ENCODE data around the gene MYOG. TPM values are rescaled to one million over a fixed set of nuclear protein-coding genes. Genes with fewer than 3 reads are reported as not detected.

Gene MYOG
- total RNA-seq, 1 experiment from 2014 or later, result not detected

- Mint-ChIP-seq H3K9me3 (ENCODE audit: unreplicated experiment) (no peaks in the 10 kb centered on the region), H3K27ac (ENCODE audit: unreplicated experiment) (no peak overlapping the region), H3K36me3 (ENCODE audit: insufficient read depth, unreplicated experiment) (no peaks in the 10 kb centered on the region), H3K4me3 (ENCODE audit: unreplicated experiment) (no peak overlapping the region), H3K4me1 (ENCODE audit: low read depth, unreplicated experiment) (no peaks in the 10 kb centered on the region), H3K27me3 (ENCODE audit: insufficient read depth, unreplicated experiment) (peaks cover 3% of the 10 kb centered on the region)
- Histone ChIP-seq H3K9me3 (no peaks in the 10 kb centered on the region), H3K36me3 (ENCODE audit: control insufficient read depth, insufficient read depth, low read length) (no peaks in the 10 kb centered on the region), H3K27me3 (replicated peaks; ENCODE audit: control insufficient read depth, insufficient read depth, low read length) (no peaks in the 10 kb centered on the region), H3K4me1 (no peaks in the 10 kb centered on the region), H3K4me3 (ENCODE audit: low read depth, low read length) (no peak overlapping the region)
- intact Hi-C loops (cut with micrococcal nuclease; ENCODE audit: unreplicated experiment), result no loop called here
- CTCF ChIA-PET, result no interaction called here
- no peak for TF ChIP-seq CTCF (IDR thresholded peaks at IDR 0.05; ENCODE audit: insufficient read depth in 1 of 2, low read depth in 1 of 2, low read length in 1 of 2, severe bottlenecking in 1 of 2, unreplicated experiment in 1 of 2)
- no TSS peak for BruUV-seq (replicated peaks)
- DNase-seq, result no peak
- POLR2A ChIA-PET, result no interaction called here
Measured at GRCh38 chr1:203086992-203087763, 1.4 kb upstream of the MYOG start.

DNA sequence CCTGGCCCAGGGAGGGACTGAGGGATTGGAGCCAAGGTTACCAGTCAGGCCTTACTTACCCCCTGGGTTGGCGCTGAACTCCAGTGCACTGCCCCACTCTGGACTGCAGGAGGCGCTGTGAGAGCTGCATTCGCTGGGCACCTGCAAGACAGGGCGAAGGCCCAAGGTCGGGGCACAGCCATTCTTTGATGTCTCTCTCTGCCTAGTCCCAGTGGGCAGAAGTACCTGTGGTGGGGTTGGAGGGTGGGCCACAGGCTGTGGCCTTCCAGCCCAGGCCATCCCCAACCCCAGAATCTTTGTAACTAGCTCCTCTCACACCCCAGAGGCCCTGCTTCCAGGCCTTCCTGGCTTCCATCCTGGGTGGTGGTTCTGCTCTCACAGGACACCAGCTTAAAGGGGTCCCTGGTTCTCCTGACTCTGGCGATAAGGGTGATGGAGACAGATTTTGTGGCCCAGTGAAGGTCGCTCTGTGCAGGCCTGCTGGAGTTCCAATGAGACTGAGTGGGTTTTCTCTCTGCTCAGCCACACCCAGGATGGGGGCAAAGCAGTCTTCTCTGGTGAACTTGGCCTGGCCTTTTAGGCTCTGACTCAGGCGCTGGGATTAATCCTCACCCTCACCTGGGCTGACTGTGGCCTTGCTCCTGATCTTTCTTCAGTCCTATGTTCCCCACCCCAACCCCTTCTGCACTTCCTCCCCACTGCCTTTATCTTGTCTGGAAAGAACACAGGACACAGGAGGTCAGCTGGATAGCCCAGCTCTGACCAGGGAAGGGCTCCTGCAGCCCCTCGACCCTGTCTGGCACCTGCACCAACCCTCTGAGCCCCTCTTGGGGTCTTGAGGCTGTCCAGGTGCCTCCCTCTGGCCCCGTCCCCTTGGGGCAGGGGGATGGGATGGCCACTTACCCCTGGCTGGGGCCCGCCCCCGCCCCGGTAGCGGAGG lies 954 bp downstream of the MYOG start:
- H3K4me3 Mint-ChIP-seq (ENCODE audit: unreplicated experiment), result no peak overlapping the region
- no peaks in the 10 kb centered on the region for H3K36me3 Mint-ChIP-seq (ENCODE audit: insufficient read depth, unreplicated experiment)
- no peak overlapping the region for H3K27ac Mint-ChIP-seq (ENCODE audit: unreplicated experiment)
- DNase-seq, result no peak
- ChIA-PET CTCF (interaction anchor here (0.7 to 1.2 kb wide), 2 partner anchors 44 to 1332 kb away, joined by 3 to 4 read pairs; no protein-coding TSS in a partner anchor), POLR2A (interaction anchor here (0.5 kb wide), 1 partner anchor 12 kb away, joined by 20 read pairs; no protein-coding TSS in a partner anchor)
- H3K9me3 ChIP-seq, result no peaks in the 10 kb centered on the region
- TF ChIP-seq CTCF (IDR thresholded peaks at IDR 0.05; ENCODE audit: insufficient read depth in 1 of 2, low read depth in 1 of 2, low read length in 1 of 2, severe bottlenecking in 1 of 2, unreplicated experiment in 1 of 2), result peak; percentile 21 to 44
- no peaks in the 10 kb centered on the region for H3K27me3 Mint-ChIP-seq (ENCODE audit: insufficient read depth, unreplicated experiment)
- intact Hi-C loops (cut with micrococcal nuclease; ENCODE audit: unreplicated experiment), result loop anchor here (5.0 kb wide), 1 partner anchor 48 kb away; no protein-coding TSS in a partner anchor
- H3K4me3 ChIP-seq (ENCODE audit: low read depth, low read length), result no peak overlapping the region
- no peaks in the 10 kb centered on the region for H3K27me3 ChIP-seq (replicated peaks; ENCODE audit: control insufficient read depth, insufficient read depth, low read length)
- no peaks in the 10 kb centered on the region for H3K4me1 Mint-ChIP-seq (ENCODE audit: low read depth, unreplicated experiment)
- no peaks in the 10 kb centered on the region for H3K9me3 Mint-ChIP-seq (ENCODE audit: unreplicated experiment)
- no peaks in the 10 kb centered on the region for H3K36me3 ChIP-seq (ENCODE audit: control insufficient read depth, insufficient read depth, low read length)
- H3K4me1 ChIP-seq, result no peaks in the 10 kb centered on the region
- no TSS peak for BruUV-seq (replicated peaks)

- Histone ChIP-seq H3K36me3 (ENCODE audit: control insufficient read depth, insufficient read depth, low read length) (no peaks in the 10 kb centered on the region), H3K27me3 (replicated peaks; ENCODE audit: control insufficient read depth, insufficient read depth, low read length) (no peaks in the 10 kb centered on the region), H3K9me3 (no peaks in the 10 kb centered on the region), H3K4me1 (no peaks in the 10 kb centered on the region), H3K4me3 (ENCODE audit: low read depth, low read length) (no peak overlapping the region)
- no peaks in the 10 kb centered on the region for H3K4me1 Mint-ChIP-seq (ENCODE audit: low read depth, unreplicated experiment)
- H3K27me3 Mint-ChIP-seq (ENCODE audit: insufficient read depth, unreplicated experiment), result no peaks in the 10 kb centered on the region
- no peaks in the 10 kb centered on the region for H3K9me3 Mint-ChIP-seq (ENCODE audit: unreplicated experiment)
- ChIA-PET CTCF (interaction anchor here (0.7 to 1.2 kb wide), 2 partner anchors 34 to 1334 kb away, joined by 3 read pairs; no protein-coding TSS in a partner anchor), POLR2A (no interaction called here)
- intact Hi-C loops (cut with micrococcal nuclease; ENCODE audit: unreplicated experiment), result loop anchor here (5.0 kb wide), 1 partner anchor 46 kb away; no protein-coding TSS in a partner anchor
- no peak overlapping the region for H3K4me3 Mint-ChIP-seq (ENCODE audit: unreplicated experiment)
- DNase-seq, result no peak
- TF ChIP-seq CTCF (IDR thresholded peaks at IDR 0.05; ENCODE audit: insufficient read depth in 1 of 2, low read depth in 1 of 2, low read length in 1 of 2, severe bottlenecking in 1 of 2, unreplicated experiment in 1 of 2), result no peak
- BruUV-seq (replicated peaks), result no TSS peak
- H3K36me3 Mint-ChIP-seq (ENCODE audit: insufficient read depth, unreplicated experiment), result no peaks in the 10 kb centered on the region
- no peak overlapping the region for H3K27ac Mint-ChIP-seq (ENCODE audit: unreplicated experiment)
Measured at GRCh38 chr1:203083463-203083921, 2.3 kb downstream of the MYOG start.

Measured in Caco-2 (cell line).